GM18951 (cell line): Measurements from ENCODE around the gene LPAR2.

Experiments
- POLR2A ChIP-seq: IDR thresholded peaks from 4 replicates; pipeline ENCODE4 v1.6.1; 2011; ENCODE audit warnings: mild to moderate bottlenecking; ENCODE audit not compliant: insufficient read length, insufficient read depth; ENCODE audit errors: extremely low read depth
- in situ Hi-C: fragments of 300-500 bp; cut with MboI; formaldehyde crosslinking; loops from one replicate; pipeline ENCODE4 v1.12.0; 2022; ENCODE audit warnings: low sequenced_read_pairs, mixed read lengths, inconsistent platforms; ENCODE audit not compliant: unreplicated experiment

LPAR2 gene

GRCh38 chr19:19591133-19591825 is 36.7 kb downstream of the LPAR2 start:
- in situ Hi-C loops, result no loop called here
- no peak for TF ChIP-seq POLR2A

- in situ Hi-C loops, result no loop called here
- no peak for TF ChIP-seq POLR2A
Observed at GRCh38 chr19:19588546-19588945, 39.5 kb downstream of the LPAR2 start.

GRCh38 chr19:19587771-19588170 is 40.2 kb downstream of the LPAR2 start:
- no peak for TF ChIP-seq POLR2A
- in situ Hi-C loops, result no loop called here

- no peak for TF ChIP-seq POLR2A
- in situ Hi-C loops, result no loop called here
Observed at GRCh38 chr19:19584356-19584755, 43.7 kb downstream of the LPAR2 start.

GRCh38 chr19:19582471-19582870 is 45.5 kb downstream of the LPAR2 start:
- in situ Hi-C loops, result no loop called here
- no peak for TF ChIP-seq POLR2A

GRCh38 chr19:19581391-19581790 is 46.6 kb downstream of the LPAR2 start:
- TF ChIP-seq POLR2A, result no peak
- in situ Hi-C loops, result no loop called here

GRCh38 chr19:19580418-19580817 is 47.6 kb downstream of the LPAR2 start:
- TF ChIP-seq POLR2A, result no peak
- in situ Hi-C loops, result no loop called here

- no peak for TF ChIP-seq POLR2A
- in situ Hi-C loops, result no loop called here
Observed at GRCh38 chr19:19579533-19580361, 48.3 kb downstream of the LPAR2 start.

GRCh38 chr19:19578252-19578651 is 49.8 kb downstream of the LPAR2 start:
- in situ Hi-C loops, result no loop called here
- TF ChIP-seq POLR2A, result no peak

GRCh38 chr19:19575411-19575810 is 52.6 kb downstream of the LPAR2 start:
- no peak for TF ChIP-seq POLR2A
- in situ Hi-C loops, result no loop called here
